H1 (cell line): ENCODE measurements around the gene CPA4. TPM values are rescaled to one million over a fixed set of nuclear protein-coding genes. Genes with fewer than 3 reads are reported as not detected.

Experiments used
- CREB1 ChIP-seq: IDR thresholded peaks from 2 replicates; pipeline ENCODE4 v1.6.1; 2012; ENCODE audit warnings: inconsistent platforms
- GTF2F1 ChIP-seq: IDR thresholded peaks from 2 replicates; pipeline ENCODE4 v1.6.1; 2012; ENCODE audit warnings: low read depth, low read length, improper control_type of control experiment, borderline replicate concordance
- HDAC2 ChIP-seq, 2 experiments: fragments of 300-600 bp in 1 of 2; sonication (generic) in 1 of 2; IDR thresholded peaks; 2 replicates each; pipeline ENCODE4 v1.6.1; 2011 to 2012; ENCODE audit warnings: low read depth in 2 of 2, low read length in 2 of 2, mild to moderate bottlenecking in 2 of 2, moderate library complexity in 2 of 2, borderline replicate concordance in 1 of 2, inconsistent platforms in 1 of 2
- PHF8 ChIP-seq: fragments of 200-600 bp; sonication (generic); conservative IDR thresholded peaks from 2 replicates; pipeline ENCODE4 v1.7.1; 2012; ENCODE audit warnings: low read depth, mild to moderate bottlenecking, inconsistent platforms, low read length, moderate library complexity
- polyA plus RNA-seq, 7 experiments: library from polyadenylated mRNA; depleted of rRNA in 3 of 7; stranded (reverse) in 5 of 7; unstranded in 2 of 7; fragments of >200 nt in 5 of 7; fragments of 200-250 nt in 2 of 7; gene quantifications; 1 replicate in 5 of 7; 2 replicates in 1 of 7; 4 replicates in 1 of 7; pipeline versions ENCODE4 v1.2.1 to v1.2.3, GENCODE V29; 2011 to 2013; ENCODE audit warnings: missing spikeins in 2 of 7, mixed read lengths in 2 of 7
- total RNA-seq: library from RNA; stranded (reverse); fragmentation: NEBNext Ultra II Directional; extraction: Animal tissue kit (Norgen Biotek cat#: 25700); gene quantifications from 2 replicates; pipeline ENCODE4 v1.2.1, GENCODE V29; 2021
- TF ChIP-seq, protein P1 (sequence below): fragments of 300-600 bp; sonication (generic); IDR thresholded peaks from 2 replicates; pipeline ENCODE4 v1.7.1; 2012; ENCODE audit warnings: low read length, moderate library complexity, mild to moderate bottlenecking, inconsistent platforms; ENCODE audit not compliant: insufficient replicate concordance
- TF ChIP-seq, protein P2 (sequence below): IDR thresholded peaks from 2 replicates; pipeline ENCODE4 v1.6.1; 2011; ENCODE audit warnings: low read length, improper control_type of control experiment

The CPA4 gene
- total and polyA plus RNA-seq, 2 of the 8 experiments (the other 6 are each of a cell fraction or from before 2014, with no cell fraction given): 0.03 TPM; not detected in 1

DNA sequence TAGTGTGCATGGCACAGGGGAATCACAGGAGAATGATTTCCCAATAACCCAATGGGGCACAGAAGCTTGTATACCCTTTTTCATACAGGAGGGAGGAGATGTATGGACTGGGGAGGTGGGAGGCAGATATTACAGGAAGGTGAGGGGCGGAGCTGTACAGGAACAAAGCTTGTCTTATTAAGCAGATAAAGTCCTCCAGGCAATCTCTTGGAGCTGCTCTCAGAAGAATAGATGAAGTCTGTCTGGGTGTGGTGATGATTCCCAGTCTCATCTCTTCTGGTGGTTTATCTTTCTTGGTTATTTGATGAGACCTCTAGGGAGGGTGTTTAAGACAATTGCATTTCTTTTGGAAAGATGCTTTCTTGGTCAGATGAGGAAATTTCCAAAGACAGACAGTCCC is 26.6 kb downstream of the CPA4 start (continued):
- TF ChIP-seq, protein P1, sequence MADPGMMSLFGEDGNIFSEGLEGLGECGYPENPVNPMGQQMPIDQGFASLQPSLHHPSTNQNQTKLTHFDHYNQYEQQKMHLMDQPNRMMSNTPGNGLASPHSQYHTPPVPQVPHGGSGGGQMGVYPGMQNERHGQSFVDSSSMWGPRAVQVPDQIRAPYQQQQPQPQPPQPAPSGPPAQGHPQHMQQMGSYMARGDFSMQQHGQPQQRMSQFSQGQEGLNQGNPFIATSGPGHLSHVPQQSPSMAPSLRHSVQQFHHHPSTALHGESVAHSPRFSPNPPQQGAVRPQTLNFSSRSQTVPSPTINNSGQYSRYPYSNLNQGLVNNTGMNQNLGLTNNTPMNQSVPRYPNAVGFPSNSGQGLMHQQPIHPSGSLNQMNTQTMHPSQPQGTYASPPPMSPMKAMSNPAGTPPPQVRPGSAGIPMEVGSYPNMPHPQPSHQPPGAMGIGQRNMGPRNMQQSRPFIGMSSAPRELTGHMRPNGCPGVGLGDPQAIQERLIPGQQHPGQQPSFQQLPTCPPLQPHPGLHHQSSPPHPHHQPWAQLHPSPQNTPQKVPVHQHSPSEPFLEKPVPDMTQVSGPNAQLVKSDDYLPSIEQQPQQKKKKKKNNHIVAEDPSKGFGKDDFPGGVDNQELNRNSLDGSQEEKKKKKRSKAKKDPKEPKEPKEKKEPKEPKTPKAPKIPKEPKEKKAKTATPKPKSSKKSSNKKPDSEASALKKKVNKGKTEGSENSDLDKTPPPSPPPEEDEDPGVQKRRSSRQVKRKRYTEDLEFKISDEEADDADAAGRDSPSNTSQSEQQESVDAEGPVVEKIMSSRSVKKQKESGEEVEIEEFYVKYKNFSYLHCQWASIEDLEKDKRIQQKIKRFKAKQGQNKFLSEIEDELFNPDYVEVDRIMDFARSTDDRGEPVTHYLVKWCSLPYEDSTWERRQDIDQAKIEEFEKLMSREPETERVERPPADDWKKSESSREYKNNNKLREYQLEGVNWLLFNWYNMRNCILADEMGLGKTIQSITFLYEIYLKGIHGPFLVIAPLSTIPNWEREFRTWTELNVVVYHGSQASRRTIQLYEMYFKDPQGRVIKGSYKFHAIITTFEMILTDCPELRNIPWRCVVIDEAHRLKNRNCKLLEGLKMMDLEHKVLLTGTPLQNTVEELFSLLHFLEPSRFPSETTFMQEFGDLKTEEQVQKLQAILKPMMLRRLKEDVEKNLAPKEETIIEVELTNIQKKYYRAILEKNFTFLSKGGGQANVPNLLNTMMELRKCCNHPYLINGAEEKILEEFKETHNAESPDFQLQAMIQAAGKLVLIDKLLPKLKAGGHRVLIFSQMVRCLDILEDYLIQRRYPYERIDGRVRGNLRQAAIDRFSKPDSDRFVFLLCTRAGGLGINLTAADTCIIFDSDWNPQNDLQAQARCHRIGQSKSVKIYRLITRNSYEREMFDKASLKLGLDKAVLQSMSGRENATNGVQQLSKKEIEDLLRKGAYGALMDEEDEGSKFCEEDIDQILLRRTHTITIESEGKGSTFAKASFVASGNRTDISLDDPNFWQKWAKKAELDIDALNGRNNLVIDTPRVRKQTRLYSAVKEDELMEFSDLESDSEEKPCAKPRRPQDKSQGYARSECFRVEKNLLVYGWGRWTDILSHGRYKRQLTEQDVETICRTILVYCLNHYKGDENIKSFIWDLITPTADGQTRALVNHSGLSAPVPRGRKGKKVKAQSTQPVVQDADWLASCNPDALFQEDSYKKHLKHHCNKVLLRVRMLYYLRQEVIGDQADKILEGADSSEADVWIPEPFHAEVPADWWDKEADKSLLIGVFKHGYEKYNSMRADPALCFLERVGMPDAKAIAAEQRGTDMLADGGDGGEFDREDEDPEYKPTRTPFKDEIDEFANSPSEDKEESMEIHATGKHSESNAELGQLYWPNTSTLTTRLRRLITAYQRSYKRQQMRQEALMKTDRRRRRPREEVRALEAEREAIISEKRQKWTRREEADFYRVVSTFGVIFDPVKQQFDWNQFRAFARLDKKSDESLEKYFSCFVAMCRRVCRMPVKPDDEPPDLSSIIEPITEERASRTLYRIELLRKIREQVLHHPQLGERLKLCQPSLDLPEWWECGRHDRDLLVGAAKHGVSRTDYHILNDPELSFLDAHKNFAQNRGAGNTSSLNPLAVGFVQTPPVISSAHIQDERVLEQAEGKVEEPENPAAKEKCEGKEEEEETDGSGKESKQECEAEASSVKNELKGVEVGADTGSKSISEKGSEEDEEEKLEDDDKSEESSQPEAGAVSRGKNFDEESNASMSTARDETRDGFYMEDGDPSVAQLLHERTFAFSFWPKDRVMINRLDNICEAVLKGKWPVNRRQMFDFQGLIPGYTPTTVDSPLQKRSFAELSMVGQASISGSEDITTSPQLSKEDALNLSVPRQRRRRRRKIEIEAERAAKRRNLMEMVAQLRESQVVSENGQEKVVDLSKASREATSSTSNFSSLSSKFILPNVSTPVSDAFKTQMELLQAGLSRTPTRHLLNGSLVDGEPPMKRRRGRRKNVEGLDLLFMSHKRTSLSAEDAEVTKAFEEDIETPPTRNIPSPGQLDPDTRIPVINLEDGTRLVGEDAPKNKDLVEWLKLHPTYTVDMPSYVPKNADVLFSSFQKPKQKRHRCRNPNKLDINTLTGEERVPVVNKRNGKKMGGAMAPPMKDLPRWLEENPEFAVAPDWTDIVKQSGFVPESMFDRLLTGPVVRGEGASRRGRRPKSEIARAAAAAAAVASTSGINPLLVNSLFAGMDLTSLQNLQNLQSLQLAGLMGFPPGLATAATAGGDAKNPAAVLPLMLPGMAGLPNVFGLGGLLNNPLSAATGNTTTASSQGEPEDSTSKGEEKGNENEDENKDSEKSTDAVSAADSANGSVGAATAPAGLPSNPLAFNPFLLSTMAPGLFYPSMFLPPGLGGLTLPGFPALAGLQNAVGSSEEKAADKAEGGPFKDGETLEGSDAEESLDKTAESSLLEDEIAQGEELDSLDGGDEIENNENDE: no peak
- TF ChIP-seq, protein P2, sequence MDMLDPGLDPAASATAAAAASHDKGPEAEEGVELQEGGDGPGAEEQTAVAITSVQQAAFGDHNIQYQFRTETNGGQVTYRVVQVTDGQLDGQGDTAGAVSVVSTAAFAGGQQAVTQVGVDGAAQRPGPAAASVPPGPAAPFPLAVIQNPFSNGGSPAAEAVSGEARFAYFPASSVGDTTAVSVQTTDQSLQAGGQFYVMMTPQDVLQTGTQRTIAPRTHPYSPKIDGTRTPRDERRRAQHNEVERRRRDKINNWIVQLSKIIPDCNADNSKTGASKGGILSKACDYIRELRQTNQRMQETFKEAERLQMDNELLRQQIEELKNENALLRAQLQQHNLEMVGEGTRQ: no peak
- TF ChIP-seq PHF8: no peak
- TF ChIP-seq GTF2F1: no peak
- no peak for TF ChIP-seq HDAC2 (IDR thresholded peaks at IDR 0.05; ENCODE audit: borderline replicate concordance in 1 of 2, low read depth in 2 of 2, low read length in 2 of 2)
- TF ChIP-seq CREB1: no peak
